Spleen (tissue), 11 donors: ENCODE measurements around the gene GOLGA6L2. TPM values are rescaled to one million over a fixed set of nuclear protein-coding genes. Genes with fewer than 3 reads are reported as not detected.

ENCODE experiments used
- DNase-seq: peaks from one replicate; pipeline ENCODE4 v3.0.0-alpha.2; 2020
- H3K27ac ChIP-seq, 8 donors: fragments of 200-600 bp; sonication (generic) in 7 of 8; 1 replicate in 4 of 8; 2 replicates in 4 of 8; pipeline versions ENCODE4 v1.5.0 to v1.8.0; 2016 to 2021; ENCODE audit warnings: inconsistent platforms in 4 of 8, mild to moderate bottlenecking in 4 of 8, moderate library complexity in 1 of 8
- H3K27me3 ChIP-seq, 7 donors: fragments of 200-600 bp; sonication (generic) in 6 of 7; replicated peaks in 1 of 7; 1 replicate in 4 of 7; 2 replicates in 3 of 7; pipeline versions ENCODE4 v1.5.0 to v1.8.0; 2016 to 2021; ENCODE audit warnings: inconsistent platforms in 3 of 7, mild to moderate bottlenecking in 1 of 7
- H3K36me3 ChIP-seq, 6 donors: fragments of 200-600 bp; sonication (generic) in 5 of 6; 1 replicate in 4 of 6; 2 replicates in 2 of 6; pipeline versions ENCODE4 v1.5.0 to v1.8.0; 2016 to 2021; ENCODE audit warnings: inconsistent platforms in 2 of 6
- H3K4me1 ChIP-seq, 6 donors: fragments of 200-600 bp; sonication (generic) in 5 of 6; 1 replicate in 3 of 6; 2 replicates in 3 of 6; pipeline versions ENCODE4 v1.5.0 to v1.8.0; 2016 to 2021; ENCODE audit warnings: inconsistent platforms in 3 of 6
- H3K4me3 ChIP-seq, 8 donors: fragments of 200-600 bp; sonication (generic) in 7 of 8; 1 replicate in 4 of 8; 2 replicates in 4 of 8; pipeline versions ENCODE4 v1.5.0 to v1.8.0; 2016 to 2021; ENCODE audit warnings: inconsistent platforms in 4 of 8, mild to moderate bottlenecking in 4 of 8, moderate library complexity in 2 of 8
- H3K9me3 ChIP-seq, 8 donors: fragments of 200-600 bp; sonication (generic) in 7 of 8; 1 replicate in 4 of 8; 2 replicates in 4 of 8; pipeline versions ENCODE4 v1.5.0 to v1.8.0; 2016 to 2021; ENCODE audit warnings: inconsistent platforms in 4 of 8
- POLR2A ChIP-seq, 3 donors: fragments of 450-650 bp; IDR thresholded peaks; one replicate each; pipeline ENCODE4 v1.5.1; 2017; ENCODE audit warnings: antibody characterized with exemption in 3 of 3, mild to moderate bottlenecking in 1 of 3
- POLR2AphosphoS5 ChIP-seq, 3 donors: sonication (generic); formaldehyde crosslinking; IDR thresholded peaks; one replicate each; pipeline ENCODE4 v1.5.1; 2017; ENCODE audit warnings: antibody characterized with exemption in 3 of 3
- WGBS, 5 donors: extraction: QIAGEN DNeasy Blood & Tissue Kit in 3 of 5; methylation state at CpG; one replicate each; pipeline versions ENCODE4 v1.1.5 to v1.1.7; 2013 to 2018; 5-methylcytosine and 5-hydroxymethylcytosine counted together
- intact Hi-C: fragments of 100-400 bp; cut with DNase I; formaldehyde crosslinking; loops from one replicate; pipeline ENCODE4 v1.15.0; 2023; ENCODE audit warnings: low total_unique reads
- polyA plus RNA-seq, 3 donors: library from polyadenylated mRNA; stranded (reverse); fragments of 200-250 nt; gene quantifications; one replicate each; pipeline ENCODE4 v1.2.1, GENCODE V29; 2013
- total RNA-seq, 7 donors: library from RNA; depleted of rRNA in 3 of 7; stranded (reverse); fragments of >200 nt in 3 of 7; fragmentation: NEBNext Ultra II Directional in 4 of 7; extraction: Animal tissue kit (Norgen Biotek cat#: 25700) in 4 of 7; gene quantifications; one replicate each; pipeline versions ENCODE4 v1.1.0 to v1.2.1, GENCODE V29; 2016 to 2021
- TF ChIP-seq, protein P1 (sequence below), 11 experiments: fragments of 200-600 bp in 7 of 11; fragments of 450-650 bp in 4 of 11; sonication (generic) in 4 of 11; IDR thresholded peaks in 8 of 11; conservative IDR thresholded peaks in 3 of 11; 1 replicate in 7 of 11; 2 replicates in 4 of 11; pipeline versions ENCODE4 v1.4.0 to v1.8.0; 2016 to 2021; ENCODE audit warnings: antibody characterized with exemption in 11 of 11, inconsistent platforms in 4 of 11, mild to moderate bottlenecking in 1 of 11
- donor health status: healthy with polysubstance abuse.
- donor health status: DM: no; HTN: no; CAD: no; lungs with moderate emphysema.
- donor health status: DM: no; HTN: no; CAD: no.
- donor health status: Bipolar disorder and iron deficiency.
- donor health status: healthy.
- donor health status: DM: no; HTN: no; CAD: no.
- donor health status: DM: yes; HTN: yes; CAD: no.

GOLGA6L2 gene
- total and polyA plus RNA-seq, 10 donors = not detected

GRCh38 chr15:23397779-23398178, 49.3 kb downstream of the GOLGA6L2 start:
- H3K27me3 ChIP-seq = peaks cover 0 to 30% (median 0%) of the 10 kb centered on the region in 7 donors
- intact Hi-C loops = no loop called here

GRCh38 chr15:23395832-23396231, 51.2 kb downstream of the GOLGA6L2 start:
- no peak overlapping the region for H3K27ac ChIP-seq
- TF ChIP-seq POLR2AphosphoS5 (IDR thresholded peaks at IDR 0.05) (no peak), POLR2A (IDR thresholded peaks at IDR 0.05) (no peak)
- TF ChIP-seq, protein P1, sequence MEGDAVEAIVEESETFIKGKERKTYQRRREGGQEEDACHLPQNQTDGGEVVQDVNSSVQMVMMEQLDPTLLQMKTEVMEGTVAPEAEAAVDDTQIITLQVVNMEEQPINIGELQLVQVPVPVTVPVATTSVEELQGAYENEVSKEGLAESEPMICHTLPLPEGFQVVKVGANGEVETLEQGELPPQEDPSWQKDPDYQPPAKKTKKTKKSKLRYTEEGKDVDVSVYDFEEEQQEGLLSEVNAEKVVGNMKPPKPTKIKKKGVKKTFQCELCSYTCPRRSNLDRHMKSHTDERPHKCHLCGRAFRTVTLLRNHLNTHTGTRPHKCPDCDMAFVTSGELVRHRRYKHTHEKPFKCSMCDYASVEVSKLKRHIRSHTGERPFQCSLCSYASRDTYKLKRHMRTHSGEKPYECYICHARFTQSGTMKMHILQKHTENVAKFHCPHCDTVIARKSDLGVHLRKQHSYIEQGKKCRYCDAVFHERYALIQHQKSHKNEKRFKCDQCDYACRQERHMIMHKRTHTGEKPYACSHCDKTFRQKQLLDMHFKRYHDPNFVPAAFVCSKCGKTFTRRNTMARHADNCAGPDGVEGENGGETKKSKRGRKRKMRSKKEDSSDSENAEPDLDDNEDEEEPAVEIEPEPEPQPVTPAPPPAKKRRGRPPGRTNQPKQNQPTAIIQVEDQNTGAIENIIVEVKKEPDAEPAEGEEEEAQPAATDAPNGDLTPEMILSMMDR (IDR thresholded peaks at IDR 0.05 in 8 of 11, conservative IDR thresholded peaks at IDR 0.05 in 3 of 11) = no peak
- H3K9me3 ChIP-seq = no peaks in the 10 kb centered on the region
- no peak overlapping the region for H3K4me3 ChIP-seq
- no peak for DNase-seq
- no peaks in the 10 kb centered on the region for H3K4me1 ChIP-seq
- WGBS, 5 donors = 62 to 84% (median 73%) methylated on average over 5 of the region's 5 CpGs
- H3K36me3 ChIP-seq = no peaks in the 10 kb centered on the region
- intact Hi-C loops = no loop called here
- peaks cover 0 to 39% (median 0%) of the 10 kb centered on the region in 7 donors for H3K27me3 ChIP-seq

More at GRCh38 chr15:23397779-23398178, 49.3 kb downstream of the GOLGA6L2 start:
- no peaks in the 10 kb centered on the region for H3K36me3 ChIP-seq
- no peak overlapping the region for H3K4me3 ChIP-seq
- 54 to 71% (median 63%) methylated on average over 6 to 7 of the region's 7 CpGs for WGBS, 5 donors
- DNase-seq = no peak
- TF ChIP-seq POLR2A (IDR thresholded peaks at IDR 0.05) (no peak), POLR2AphosphoS5 (IDR thresholded peaks at IDR 0.05) (no peak)
- TF ChIP-seq, protein P1 (IDR thresholded peaks at IDR 0.05 in 8 of 11, conservative IDR thresholded peaks at IDR 0.05 in 3 of 11) = no peak
- no peaks in the 10 kb centered on the region for H3K4me1 ChIP-seq
- H3K27ac ChIP-seq = no peak overlapping the region
- no peaks in the 10 kb centered on the region for H3K9me3 ChIP-seq

- TF ChIP-seq POLR2A (IDR thresholded peaks at IDR 0.05) (no peak), POLR2AphosphoS5 (IDR thresholded peaks at IDR 0.05) (no peak)
- TF ChIP-seq, protein P1 (IDR thresholded peaks at IDR 0.05 in 8 of 11, conservative IDR thresholded peaks at IDR 0.05 in 3 of 11) = no peak
- no peaks in the 10 kb centered on the region for H3K36me3 ChIP-seq
- 74 to 78% (median 76%) methylated on average over 13 to 15 of the region's 15 CpGs for WGBS, 5 donors
- no peaks in the 10 kb centered on the region for H3K4me1 ChIP-seq
- no peak for DNase-seq
- H3K4me3 ChIP-seq = no peak overlapping the region
- H3K27ac ChIP-seq = no peak overlapping the region
- no peaks in the 10 kb centered on the region for H3K9me3 ChIP-seq
- H3K27me3 ChIP-seq = peaks cover 0 to 39% (median 0%) of the 10 kb centered on the region in 7 donors
- intact Hi-C loops = no loop called here
Observed at GRCh38 chr15:23395030-23395692, 51.9 kb downstream of the GOLGA6L2 start.

Other genes with a start within 250 kb of the GOLGA6L2 start
- gene GOLGA6L26, start 113.0 kb downstream of the GOLGA6L2 start, total RNA-seq = not detected
- not detected for gene GOLGA6L26, start 113.0 kb downstream of the GOLGA6L2 start, polyA plus RNA-seq
- gene GOLGA8S, start 92.5 kb downstream of the GOLGA6L2 start, total RNA-seq = under 1 TPM; 0.09 to 0.70 (median 0.43) TPM
- gene GOLGA8S, start 92.5 kb downstream of the GOLGA6L2 start, polyA plus RNA-seq = under 1 TPM in 2 of 3 donors, not detected in 1; 0.07 to 0.13 TPM
- gene MKRN3, start 118.4 kb upstream of the GOLGA6L2 start, total RNA-seq = 1 to 10 TPM in 3 of 7 donors, under 1 TPM in 3, not detected in 1; 0.32 to 3.5 (median 0.96) TPM
- under 1 TPM; 0.26 to 0.64 (median 0.39) TPM for gene MKRN3, start 118.4 kb upstream of the GOLGA6L2 start, polyA plus RNA-seq
- gene MAGEL2, start 200.6 kb upstream of the GOLGA6L2 start, total RNA-seq = 1 to 10 TPM in 2 of 7 donors, under 1 TPM in 4, not detected in 1; 0.17 to 1.9 (median 0.55) TPM
- gene MAGEL2, start 200.6 kb upstream of the GOLGA6L2 start, polyA plus RNA-seq = under 1 TPM; 0.02 to 0.06 (median 0.04) TPM
- gene NDN, start 240.1 kb upstream of the GOLGA6L2 start, total RNA-seq = 10 to 100 TPM; 17.1 to 54.1 (median 30.7) TPM
- 10 to 100 TPM; 10.4 to 20.8 (median 16.2) TPM for gene NDN, start 240.1 kb upstream of the GOLGA6L2 start, polyA plus RNA-seq